GM10266 (cell line): ENCODE data around the gene SDK2.

Experiments
- DNase-seq: peaks from one replicate; pipeline ENCODE4 v3.0.0; 2012; ENCODE audit errors: extremely low spot score
- TF ChIP-seq, protein P1 (sequence below): IDR thresholded peaks from 2 replicates; pipeline ENCODE4 v1.5.1; 2012; ENCODE audit warnings: mild to moderate bottlenecking, low read depth; ENCODE audit not compliant: control insufficient read depth, insufficient read depth; ENCODE audit errors: missing control alignments

SDK2 gene

GRCh38 chr17:73288534-73289302 lies 355.5 kb downstream of the SDK2 start:
- TF ChIP-seq, protein P1, sequence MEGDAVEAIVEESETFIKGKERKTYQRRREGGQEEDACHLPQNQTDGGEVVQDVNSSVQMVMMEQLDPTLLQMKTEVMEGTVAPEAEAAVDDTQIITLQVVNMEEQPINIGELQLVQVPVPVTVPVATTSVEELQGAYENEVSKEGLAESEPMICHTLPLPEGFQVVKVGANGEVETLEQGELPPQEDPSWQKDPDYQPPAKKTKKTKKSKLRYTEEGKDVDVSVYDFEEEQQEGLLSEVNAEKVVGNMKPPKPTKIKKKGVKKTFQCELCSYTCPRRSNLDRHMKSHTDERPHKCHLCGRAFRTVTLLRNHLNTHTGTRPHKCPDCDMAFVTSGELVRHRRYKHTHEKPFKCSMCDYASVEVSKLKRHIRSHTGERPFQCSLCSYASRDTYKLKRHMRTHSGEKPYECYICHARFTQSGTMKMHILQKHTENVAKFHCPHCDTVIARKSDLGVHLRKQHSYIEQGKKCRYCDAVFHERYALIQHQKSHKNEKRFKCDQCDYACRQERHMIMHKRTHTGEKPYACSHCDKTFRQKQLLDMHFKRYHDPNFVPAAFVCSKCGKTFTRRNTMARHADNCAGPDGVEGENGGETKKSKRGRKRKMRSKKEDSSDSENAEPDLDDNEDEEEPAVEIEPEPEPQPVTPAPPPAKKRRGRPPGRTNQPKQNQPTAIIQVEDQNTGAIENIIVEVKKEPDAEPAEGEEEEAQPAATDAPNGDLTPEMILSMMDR, result no peak
- no peak for DNase-seq

- TF ChIP-seq, protein P1, result no peak
- no peak for DNase-seq
These were observed 357.4 kb downstream of the SDK2 start for GRCh38 chr17:73286863-73287296.

DNA sequence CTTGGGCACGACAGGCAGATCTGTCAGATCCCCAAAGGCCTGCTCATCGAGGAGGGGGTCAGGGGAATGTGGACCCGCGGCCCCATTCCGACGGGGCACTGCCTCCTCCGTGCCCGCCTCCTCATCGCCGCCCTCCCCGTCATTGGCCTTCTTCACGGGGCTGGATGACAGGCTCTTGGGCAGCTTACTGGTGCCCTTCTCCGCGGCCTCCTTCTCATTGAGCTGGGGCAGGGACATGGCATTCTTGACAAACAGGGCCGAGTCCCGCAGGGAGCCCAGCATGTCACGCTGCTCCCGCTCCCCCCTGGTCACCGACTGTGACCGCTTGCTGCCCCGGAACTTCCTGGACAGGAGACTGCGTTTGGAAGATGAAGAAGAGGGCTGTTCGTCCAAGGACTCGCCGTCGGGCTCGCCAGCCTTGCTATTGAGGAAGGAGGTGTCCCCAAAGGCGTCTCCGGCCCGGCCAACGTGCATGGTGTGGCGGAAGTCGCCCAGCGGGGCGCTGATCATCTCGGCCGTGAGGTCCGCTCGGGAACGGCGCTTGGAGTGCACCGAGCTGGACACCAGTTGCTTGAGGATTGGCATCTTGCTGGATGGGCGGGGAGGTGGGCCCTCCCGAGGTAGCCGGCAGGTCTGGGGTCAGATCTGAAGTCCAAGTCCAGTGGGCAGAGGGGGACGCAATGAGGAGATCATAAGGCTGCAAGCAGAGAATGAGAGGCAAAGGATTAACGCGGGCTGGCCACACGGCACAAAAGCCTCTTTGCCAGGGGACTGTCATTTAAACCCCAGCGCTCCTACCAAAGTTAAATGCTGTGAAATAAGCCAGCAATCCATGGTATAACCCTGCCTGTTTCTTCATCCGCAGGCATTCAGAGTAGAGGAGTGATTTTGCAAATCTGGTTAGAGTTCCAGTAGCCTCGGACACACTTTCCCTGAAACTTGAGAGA lies 358.1 kb downstream of the SDK2 start:
- no peak for DNase-seq
- TF ChIP-seq, protein P1, result no peak

DNA sequence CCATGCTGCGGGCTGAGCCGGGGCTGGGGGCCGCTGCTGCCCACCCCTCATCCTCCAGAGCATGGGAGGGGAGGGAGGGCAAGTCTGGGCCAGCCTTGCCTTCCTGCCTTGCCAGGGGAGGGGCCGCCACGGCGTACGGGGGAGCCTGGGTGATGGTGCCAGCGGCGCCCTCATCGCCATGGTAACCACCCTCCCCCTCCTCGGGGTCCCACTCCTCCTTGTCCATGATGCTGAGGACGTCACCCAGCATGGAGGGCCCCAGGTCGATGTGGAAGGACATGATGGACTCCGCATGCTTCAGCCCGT lies 358.7 kb downstream of the SDK2 start:
- TF ChIP-seq, protein P1, result no peak
- no peak for DNase-seq

GRCh38 chr17:73284906-73285602 lies 359.2 kb downstream of the SDK2 start:
- DNase-seq, result no peak
- TF ChIP-seq, protein P1, result no peak
